GM20000 (cell line): ENCODE data around the gene OR7G3.

Experiments
- DNase-seq: peaks from one replicate; pipeline ENCODE4 v3.0.0; 2012; ENCODE audit warnings: low spot score
- TF ChIP-seq, protein P1 (sequence below): IDR thresholded peaks from 2 replicates; pipeline ENCODE4 v1.5.1; 2012; ENCODE audit warnings: mild to moderate bottlenecking, control low read depth; ENCODE audit errors: extremely low read depth, missing control alignments

Gene OR7G3

DNA sequence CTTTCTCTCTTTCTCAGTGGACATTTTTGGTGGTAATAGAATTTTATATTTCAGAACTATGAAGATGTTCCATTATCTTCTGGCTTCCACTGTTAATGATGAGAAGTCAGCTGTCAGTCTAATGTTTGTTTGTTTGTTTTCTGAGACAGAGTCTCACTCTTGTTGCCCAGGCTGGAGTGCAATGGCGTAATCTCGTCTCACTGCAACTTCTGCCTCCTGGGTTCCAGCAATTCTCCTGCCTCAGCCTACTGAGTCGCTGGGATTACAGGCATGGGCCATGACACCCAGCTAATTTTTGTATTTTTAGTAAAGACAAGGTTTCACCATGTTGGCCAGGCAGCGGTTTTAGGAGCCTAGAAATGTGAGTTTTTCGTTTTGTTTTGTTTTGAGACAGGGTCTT is 18.2 kb upstream of the OR7G3 start:
- TF ChIP-seq, protein P1, sequence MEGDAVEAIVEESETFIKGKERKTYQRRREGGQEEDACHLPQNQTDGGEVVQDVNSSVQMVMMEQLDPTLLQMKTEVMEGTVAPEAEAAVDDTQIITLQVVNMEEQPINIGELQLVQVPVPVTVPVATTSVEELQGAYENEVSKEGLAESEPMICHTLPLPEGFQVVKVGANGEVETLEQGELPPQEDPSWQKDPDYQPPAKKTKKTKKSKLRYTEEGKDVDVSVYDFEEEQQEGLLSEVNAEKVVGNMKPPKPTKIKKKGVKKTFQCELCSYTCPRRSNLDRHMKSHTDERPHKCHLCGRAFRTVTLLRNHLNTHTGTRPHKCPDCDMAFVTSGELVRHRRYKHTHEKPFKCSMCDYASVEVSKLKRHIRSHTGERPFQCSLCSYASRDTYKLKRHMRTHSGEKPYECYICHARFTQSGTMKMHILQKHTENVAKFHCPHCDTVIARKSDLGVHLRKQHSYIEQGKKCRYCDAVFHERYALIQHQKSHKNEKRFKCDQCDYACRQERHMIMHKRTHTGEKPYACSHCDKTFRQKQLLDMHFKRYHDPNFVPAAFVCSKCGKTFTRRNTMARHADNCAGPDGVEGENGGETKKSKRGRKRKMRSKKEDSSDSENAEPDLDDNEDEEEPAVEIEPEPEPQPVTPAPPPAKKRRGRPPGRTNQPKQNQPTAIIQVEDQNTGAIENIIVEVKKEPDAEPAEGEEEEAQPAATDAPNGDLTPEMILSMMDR, result no peak

DNA sequence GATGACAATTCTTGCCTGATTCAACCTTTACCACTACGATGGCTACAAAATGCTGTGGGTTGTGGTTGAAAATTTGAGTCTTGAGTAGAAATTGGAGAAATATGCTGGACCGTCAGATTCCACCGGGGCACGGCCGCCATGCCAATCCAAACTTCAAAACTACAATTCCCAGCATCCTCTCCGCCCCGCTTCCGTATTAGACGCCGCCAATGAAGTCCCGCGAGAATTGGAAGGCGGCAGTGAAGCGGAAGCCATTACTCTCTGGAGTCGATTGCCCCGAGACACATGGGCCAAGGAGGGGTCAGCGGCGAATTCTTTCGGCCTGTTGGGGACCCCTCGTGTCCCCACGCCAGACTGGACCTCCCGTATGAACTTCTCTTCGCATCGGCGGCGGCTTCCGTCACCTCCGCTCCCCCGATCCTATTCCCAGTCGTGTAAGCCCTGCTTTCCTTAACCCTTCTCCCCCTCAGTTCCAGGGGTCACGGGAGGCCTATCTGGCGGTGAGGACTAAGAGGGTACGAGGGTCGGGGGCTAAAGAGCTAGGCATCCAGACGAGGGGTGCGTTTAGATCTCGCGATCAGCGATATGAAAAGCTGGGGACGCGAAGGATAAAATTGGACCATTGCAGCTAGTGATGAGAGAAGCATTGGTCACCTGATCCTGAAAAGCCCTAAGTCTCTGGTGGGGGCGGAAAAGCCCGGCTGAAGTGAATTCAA is 13.6 kb upstream of the OR7G3 start, which contains the start of gene ZNF317:
Gene ZNF317, plus strand, starts transcription at position 239 of the 716 bp plus-strand sequence. CDS start 15,620 bp downstream, outside the sequence.
- TF ChIP-seq, protein P1, result no peak

More for the DNA sequence above, 18.2 kb upstream of the OR7G3 start:
- no peak for DNase-seq

DNA sequence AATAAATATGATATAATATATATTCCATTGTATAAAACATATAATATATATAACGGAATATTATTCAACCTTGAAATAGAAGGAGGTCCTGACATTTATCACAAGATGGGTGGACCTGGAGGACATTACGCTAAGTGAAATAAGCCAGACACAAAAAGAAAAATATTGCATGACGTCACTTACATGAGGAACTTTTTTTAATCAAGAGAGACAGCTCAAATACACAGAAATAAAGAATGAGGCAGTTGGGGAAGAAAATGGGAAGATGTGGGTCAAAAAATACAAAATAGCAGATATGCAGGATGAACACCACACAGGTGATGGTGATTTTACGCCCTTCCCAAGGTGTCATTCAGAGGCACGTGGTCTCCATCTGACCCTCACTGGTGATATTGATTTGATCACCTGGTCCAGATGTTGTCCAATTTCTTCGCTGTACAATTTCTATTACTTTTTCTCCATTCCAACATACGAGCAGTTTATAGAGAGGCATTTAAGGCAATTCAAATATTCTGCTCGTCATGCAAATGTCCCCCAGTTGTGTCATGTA is 12.9 kb upstream of the OR7G3 start:
- no peak for DNase-seq
- TF ChIP-seq, protein P1, result no peak

More for the DNA sequence above, 13.6 kb upstream of the OR7G3 start, which contains the start of gene ZNF317:
- peak; percentile 86 for DNase-seq

DNA sequence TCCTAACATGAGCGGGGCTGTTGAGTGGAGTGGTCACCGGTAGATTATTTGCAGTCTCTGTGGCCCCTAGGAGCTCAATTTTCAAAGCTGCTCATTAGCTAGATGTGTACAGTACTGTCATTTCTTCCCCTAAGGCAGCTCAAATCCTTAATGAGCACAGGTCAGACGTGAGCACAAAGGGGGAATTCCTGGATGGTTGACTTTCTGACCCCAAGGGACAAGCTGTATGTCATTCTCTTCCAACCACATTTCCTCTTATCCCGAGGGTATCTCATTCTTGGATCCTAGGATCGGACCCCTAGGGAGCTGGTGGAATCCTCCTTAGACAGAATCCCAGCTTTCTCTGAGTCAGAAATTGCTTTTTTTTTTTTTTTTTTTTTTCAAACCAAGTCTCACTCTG is 5.7 kb upstream of the OR7G3 start:
- no peak for DNase-seq
- TF ChIP-seq, protein P1, result no peak

DNA sequence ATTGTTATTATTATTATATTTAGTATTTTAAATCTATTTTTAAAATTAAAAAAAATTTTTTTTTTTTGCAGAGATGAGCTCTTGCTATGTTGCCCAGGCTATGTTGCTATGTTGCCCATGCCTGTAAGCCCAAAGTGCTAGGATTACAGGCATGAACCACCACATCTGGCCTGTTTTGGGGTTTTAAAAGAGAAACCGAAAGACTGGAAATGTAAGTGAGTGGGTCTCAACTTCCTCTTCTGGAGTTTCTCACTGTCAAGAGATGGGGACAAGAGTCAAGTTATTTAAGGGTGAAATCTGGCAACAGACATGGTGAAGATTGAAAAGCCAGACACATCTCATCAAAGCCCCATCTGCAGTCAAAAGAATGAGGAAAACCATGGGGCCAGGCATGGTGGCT is 4.2 kb upstream of the OR7G3 start:
- TF ChIP-seq, protein P1, result no peak
- peak; percentile 23 for DNase-seq

DNA sequence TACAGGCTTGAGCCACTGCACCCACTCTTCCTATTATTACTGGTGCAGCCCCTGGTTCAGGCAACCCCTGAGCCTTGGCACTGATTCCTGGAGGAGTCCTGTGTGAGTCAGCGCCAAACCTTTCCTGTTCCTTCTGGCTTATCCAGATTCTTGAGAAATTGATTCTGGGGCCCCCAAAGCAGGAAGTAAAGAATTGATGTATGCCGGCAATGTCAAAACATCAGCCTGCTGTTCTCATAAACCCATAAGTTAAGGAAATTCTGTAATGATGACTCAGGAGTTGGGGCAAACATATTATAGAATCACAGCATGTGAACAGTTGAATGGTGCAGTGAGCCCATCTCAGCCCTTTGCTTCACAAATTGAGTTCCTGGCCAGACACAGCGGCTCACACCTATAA is 1.4 kb upstream of the OR7G3 start:
- DNase-seq, result no peak
- TF ChIP-seq, protein P1, result no peak

DNA sequence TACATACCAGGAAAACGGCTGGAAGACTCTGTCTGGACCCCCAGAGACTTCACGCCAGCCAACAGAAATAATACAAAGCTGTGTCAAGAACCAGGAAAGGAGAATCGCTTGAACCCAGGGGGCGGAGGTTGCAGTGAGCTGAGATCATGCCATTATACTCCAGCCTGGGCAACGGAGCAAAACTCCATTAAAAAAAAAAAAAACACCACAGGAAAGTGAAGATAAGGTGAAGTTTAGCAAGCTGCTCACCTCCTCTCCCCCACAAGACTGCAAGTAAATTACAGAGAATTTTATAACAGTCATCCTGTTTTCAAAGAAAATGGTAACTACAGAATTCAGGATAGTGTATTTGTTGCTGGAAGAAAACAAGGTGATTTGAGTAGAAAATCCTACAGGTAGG is 10.2 kb downstream of the OR7G3 start:
- no peak for DNase-seq
- TF ChIP-seq, protein P1, result no peak
